HepG2 (cell line): ENCODE measurements around the gene HAO2. TPM values are rescaled to one million over a fixed set of nuclear protein-coding genes. Genes with fewer than 3 reads are reported as not detected.
A peak's percentile ranks its signal among the peaks of the same experiment; 100 is the strongest.

ENCODE experiments used
- ARNTL ChIP-seq: sonication (generic); formaldehyde crosslinking; IDR thresholded peaks from 2 replicates; pipeline ENCODE4 v1.4.0; 2020; ENCODE audit warnings: mild to moderate bottlenecking, missing genetic modification reagents
- ATF3 ChIP-seq: sonication (generic); formaldehyde crosslinking; IDR thresholded peaks from 2 replicates; pipeline ENCODE4 v1.4.0; 2020; ENCODE audit warnings: missing genetic modification reagents
- BCL6 ChIP-seq: IDR thresholded peaks from 2 replicates; pipeline ENCODE4 v1.6.1; 2016; ENCODE audit warnings: missing genetic modification reagents, missing compliant biosample characterization
- HMGXB3 ChIP-seq: sonication (generic); formaldehyde crosslinking; IDR thresholded peaks from 2 replicates; pipeline ENCODE4 v1.4.0; 2020; ENCODE audit warnings: missing genetic modification reagents, borderline replicate concordance
- KLF15 ChIP-seq: sonication (generic); formaldehyde crosslinking; IDR thresholded peaks from 2 replicates; pipeline ENCODE4 v1.8.1; 2023; ENCODE audit warnings: borderline replicate concordance, mild to moderate bottlenecking, inconsistent platforms, missing genetic modification reagents, mixed read lengths
- MEF2D ChIP-seq: sonication (generic); formaldehyde crosslinking; IDR thresholded peaks from 2 replicates; pipeline ENCODE4 v1.5.1; 2020; ENCODE audit warnings: mild to moderate bottlenecking, missing genetic modification reagents
- NFIC ChIP-seq: IDR thresholded peaks from 2 replicates; pipeline ENCODE4 v1.6.1; 2012; ENCODE audit warnings: mild to moderate bottlenecking, low read length, inconsistent platforms
- POGZ ChIP-seq: sonication (generic); formaldehyde crosslinking; IDR thresholded peaks from 2 replicates; pipeline ENCODE4 v1.4.0; 2020; ENCODE audit warnings: mild to moderate bottlenecking, missing genetic modification reagents
- SMARCC2 ChIP-seq: fragments of 450-650 bp; IDR thresholded peaks from 2 replicates; pipeline ENCODE4 v1.6.1; 2017; ENCODE audit warnings: antibody characterized with exemption, mild to moderate bottlenecking
- SP4 ChIP-seq: sonication (generic); formaldehyde crosslinking; IDR thresholded peaks from 2 replicates; pipeline ENCODE4 v1.8.1; 2023; ENCODE audit warnings: mild to moderate bottlenecking, missing genetic modification reagents
- SRSF9 ChIP-seq: fragments of 200-400 bp; formaldehyde crosslinking; IDR thresholded peaks from 2 replicates; pipeline ENCODE4 v1.6.1; 2018; ENCODE audit warnings: borderline replicate concordance, mild to moderate bottlenecking, low read depth, low read length; ENCODE audit not compliant: insufficient read depth, poor library complexity, severe bottlenecking
- STAG1 ChIP-seq: sonication (generic); formaldehyde crosslinking; IDR thresholded peaks from 2 replicates; pipeline ENCODE4 v1.4.0; 2020; ENCODE audit warnings: missing genetic modification reagents
- TEF ChIP-seq: sonication (generic); formaldehyde crosslinking; IDR thresholded peaks from 2 replicates; pipeline ENCODE4 v1.5.0; 2020; ENCODE audit warnings: missing genetic modification reagents
- UBTF ChIP-seq: sonication (generic); formaldehyde crosslinking; IDR thresholded peaks from 2 replicates; pipeline ENCODE4 v1.4.0; 2020; ENCODE audit warnings: mild to moderate bottlenecking, missing genetic modification reagents
- ZNF280D ChIP-seq: sonication (generic); formaldehyde crosslinking; IDR thresholded peaks from 2 replicates; pipeline ENCODE4 v1.5.1; 2020; ENCODE audit warnings: mild to moderate bottlenecking, missing genetic modification reagents
- ZNF3 ChIP-seq: IDR thresholded peaks from 2 replicates; pipeline ENCODE4 v1.7.0; 2017; ENCODE audit warnings: inconsistent platforms
- ZNF343 ChIP-seq: sonication (generic); formaldehyde crosslinking; IDR thresholded peaks from 2 replicates; pipeline ENCODE4 v1.4.0; 2020; ENCODE audit warnings: mild to moderate bottlenecking, missing genetic modification reagents
- ZNF354B ChIP-seq: sonication (generic); formaldehyde crosslinking; IDR thresholded peaks from 2 replicates; pipeline ENCODE4 v1.8.0; 2022; ENCODE audit warnings: mild to moderate bottlenecking, missing genetic modification reagents
- polyA plus RNA-seq, 8 experiments: library from polyadenylated mRNA; depleted of rRNA in 3 of 8; stranded (reverse) in 7 of 8; unstranded in 1 of 8; fragments of >200 nt; fragmentation: Illumina TruSeq in 4 of 8; extraction: Trizol in 4 of 8; gene quantifications; 2 replicates each; pipeline versions ENCODE4 v1.2.1 to v1.2.3, GENCODE V29; 2011 to 2016; ENCODE audit warnings: low read depth in 4 of 8, missing spikeins in 1 of 8, mixed read lengths in 1 of 8; ENCODE audit not compliant: insufficient read depth in 1 of 8
- total RNA-seq, 5 experiments: library from RNA; depleted of rRNA; stranded (reverse); fragments of >200 nt; fragmentation: Illumina TruSeq; extraction: Trizol; gene quantifications; 2 replicates each; pipeline ENCODE4 v1.2.3, GENCODE V29; 2016; ENCODE audit warnings: low read depth in 1 of 5

The HAO2 gene
- total and polyA plus RNA-seq, 2 of the 13 experiments (the other 11 are each of a cell fraction or from before 2014, with no cell fraction given), result 0.05 to 0.09 TPM

GRCh38 chr1:119341372-119341947 lies 27.1 kb upstream of the HAO2 start (continued):
- TF ChIP-seq UBTF, result peak; percentile 29; the same call in 1 of the 2 replicates
- peak; percentile 65; the same call in 1 of the 2 replicates for TF ChIP-seq HMGXB3 (CRISPR knock-in tag)
- peak; percentile 21; the same call in 1 of the 2 replicates for TF ChIP-seq SMARCC2
- peak; percentile 23; the same call in 1 of the 2 replicates for TF ChIP-seq STAG1 (CRISPR knock-in tag)
- TF ChIP-seq MEF2D (CRISPR knock-in tag), result peak; percentile 71; the same call in 1 of the 2 replicates
- no peak for TF ChIP-seq ZNF3 (CRISPR knock-in tag)
- TF ChIP-seq ARNTL, result peak; percentile 93
- TF ChIP-seq ZNF343, result no peak
- TF ChIP-seq TEF (CRISPR knock-in tag), result no peak
- TF ChIP-seq ZNF280D (CRISPR knock-in tag), result peak; percentile 70; the same call in 1 of the 2 replicates
- no peak for TF ChIP-seq ZNF354B (CRISPR knock-in tag)
- TF ChIP-seq POGZ, result peak; percentile 88
- no peak for TF ChIP-seq SRSF9
- peak; percentile 19; the same call in 1 of the 2 replicates for TF ChIP-seq SP4 (CRISPR knock-in tag)
- TF ChIP-seq KLF15 (CRISPR knock-in tag), result no peak
- peak; percentile 87 for TF ChIP-seq BCL6 (CRISPR knock-in tag)
- peak; percentile 81 for TF ChIP-seq ATF3 (CRISPR knock-in tag)
- TF ChIP-seq NFIC, result peak; percentile 89
